NCI-H526 treated with DMSO at 0.1 percent for 48 hours (cell line): ENCODE data around the gene MAX.
"Not testable (repeated sequence)": the region's sequence is repeated elsewhere in the genome, so short reads cannot be mapped to it uniquely, and the experiment has no call there.

Experiments used
- DNase-seq: peaks from one replicate; lab custom pipeline; 2025; lab: John Stamatoyannopoulos, UW

Gene MAX

DNA sequence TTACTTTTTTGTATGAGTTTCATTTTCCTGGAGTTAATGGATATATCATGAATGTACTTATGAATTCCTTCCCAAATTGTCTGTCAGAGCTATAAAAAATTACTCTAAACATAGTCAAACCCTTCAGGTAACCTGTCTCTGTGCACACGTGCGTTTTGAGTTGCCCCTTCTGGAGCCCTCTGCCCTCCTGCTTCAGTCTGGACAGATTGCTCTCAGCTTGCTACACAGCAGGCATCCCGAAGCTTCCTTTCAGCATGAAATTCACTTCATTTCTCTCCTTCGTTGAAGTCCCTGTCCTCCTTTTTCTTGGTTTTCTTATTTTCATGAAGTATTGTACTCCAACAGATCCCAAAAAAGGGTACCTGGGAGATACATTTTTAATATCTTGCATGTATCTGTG is 68.3 kb downstream of the MAX start:
- no peak for DNase-seq

DNA sequence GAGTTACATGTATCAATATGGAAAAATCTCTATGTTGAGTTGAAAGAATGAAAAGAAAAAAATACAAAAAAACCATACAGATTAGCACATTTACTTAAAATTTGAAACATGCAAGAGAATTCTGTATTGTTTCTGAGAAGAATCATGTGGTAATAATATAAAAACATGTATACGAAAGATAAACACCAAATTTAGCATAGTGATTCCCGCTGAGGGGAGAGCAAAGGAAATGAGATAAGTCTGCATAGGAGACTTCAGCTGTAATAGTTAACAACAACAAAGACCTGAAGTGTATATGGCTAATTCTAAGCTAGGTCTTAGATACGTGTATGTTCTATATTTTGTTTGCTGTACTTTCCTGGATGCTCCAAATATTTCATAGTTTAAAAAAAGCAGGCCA is 69.1 kb downstream of the MAX start:
- DNase-seq = no peak

DNA sequence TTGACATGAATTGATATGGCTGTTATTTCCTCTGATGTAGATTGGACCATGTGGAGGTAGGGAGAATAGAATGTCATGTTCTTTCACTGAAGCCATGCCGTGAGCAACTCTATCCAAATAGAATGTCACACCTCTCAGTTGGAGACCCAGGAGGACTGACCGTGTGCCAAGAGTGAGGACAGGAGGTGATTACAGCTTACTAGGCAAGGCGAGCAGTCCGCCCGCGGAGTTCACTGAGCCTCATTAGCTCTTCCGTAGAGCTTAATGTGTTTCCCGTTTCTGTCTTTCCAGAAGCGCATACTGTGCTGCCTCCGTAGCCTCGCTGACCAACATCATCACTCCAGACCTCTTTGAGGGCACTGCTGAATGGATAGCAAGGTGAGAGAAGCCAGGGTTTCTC is 70.0 kb downstream of the MAX start:
- no peak for DNase-seq

DNA sequence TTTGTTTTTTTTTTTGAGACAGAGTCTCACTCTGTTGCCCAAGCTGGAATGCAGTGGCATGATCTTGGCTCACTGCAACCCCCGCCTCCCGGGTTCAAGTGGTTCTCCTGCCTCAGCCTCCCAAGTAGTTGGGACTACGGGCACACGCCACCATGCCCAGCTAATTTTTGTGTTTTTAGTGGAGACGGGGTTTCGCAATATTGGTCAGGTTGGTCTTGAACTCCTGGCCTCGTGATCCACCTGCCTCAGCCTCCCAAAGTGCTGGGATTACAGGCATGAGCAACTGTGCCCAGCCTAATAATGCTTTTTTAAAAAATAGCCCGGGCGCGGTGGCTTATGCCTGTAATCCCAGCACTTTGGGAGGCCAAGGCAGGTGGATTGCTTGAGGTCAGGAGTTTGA is 71.0 kb downstream of the MAX start:
- DNase-seq = not testable (repeated sequence)

DNA sequence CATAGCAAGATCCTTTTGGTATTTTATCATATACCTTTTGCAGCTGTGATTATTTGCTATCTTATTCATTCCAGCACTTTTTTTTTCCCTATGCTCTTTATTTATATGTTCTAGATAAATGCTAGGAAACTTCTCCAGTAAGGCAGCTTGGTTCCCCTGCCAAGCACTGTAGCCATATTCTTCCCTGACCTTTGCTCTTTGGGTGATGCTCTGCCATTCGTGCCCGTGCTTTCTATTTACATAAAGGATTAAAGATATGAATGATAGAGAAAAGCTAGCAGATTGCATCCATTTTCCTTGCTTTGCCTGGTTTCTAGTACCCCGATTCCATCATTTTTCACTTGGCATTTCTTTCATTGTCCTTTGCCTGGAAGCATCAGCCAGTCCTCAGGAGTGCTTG is 73.4 kb downstream of the MAX start:
- no peak for DNase-seq

DNA sequence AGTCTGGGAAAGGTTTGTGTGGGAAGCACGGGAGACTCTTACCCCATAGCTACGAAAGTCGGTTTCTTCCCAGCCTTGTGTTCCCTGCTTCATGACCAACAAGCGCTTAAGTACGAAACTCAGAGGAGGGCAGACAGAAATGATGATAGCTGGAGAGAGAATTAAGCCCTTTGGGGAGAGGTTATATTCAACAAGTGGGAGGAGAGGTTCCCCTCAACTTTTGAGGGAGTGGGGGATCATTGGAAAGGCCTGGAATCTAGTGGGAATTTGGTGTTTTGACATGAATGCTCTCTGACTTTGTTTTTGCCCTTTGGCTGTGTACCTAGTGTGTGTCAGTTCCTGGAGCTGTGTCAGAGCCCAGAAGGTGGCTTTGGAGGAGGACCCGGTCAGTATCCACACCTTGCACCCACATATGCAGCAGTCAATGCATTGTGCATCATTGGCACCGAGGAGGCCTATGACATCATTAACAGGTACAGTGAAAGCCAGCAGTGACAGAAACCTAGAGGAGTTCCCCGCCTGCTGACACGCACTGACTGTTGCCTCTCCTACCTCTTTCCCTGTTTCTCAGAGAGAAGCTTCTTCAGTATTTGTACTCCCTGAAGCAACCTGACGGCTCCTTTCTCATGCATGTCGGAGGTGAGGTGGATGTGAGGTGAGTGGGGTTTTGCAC is 75.1 kb downstream of the MAX start:
- no peak for DNase-seq

DNA sequence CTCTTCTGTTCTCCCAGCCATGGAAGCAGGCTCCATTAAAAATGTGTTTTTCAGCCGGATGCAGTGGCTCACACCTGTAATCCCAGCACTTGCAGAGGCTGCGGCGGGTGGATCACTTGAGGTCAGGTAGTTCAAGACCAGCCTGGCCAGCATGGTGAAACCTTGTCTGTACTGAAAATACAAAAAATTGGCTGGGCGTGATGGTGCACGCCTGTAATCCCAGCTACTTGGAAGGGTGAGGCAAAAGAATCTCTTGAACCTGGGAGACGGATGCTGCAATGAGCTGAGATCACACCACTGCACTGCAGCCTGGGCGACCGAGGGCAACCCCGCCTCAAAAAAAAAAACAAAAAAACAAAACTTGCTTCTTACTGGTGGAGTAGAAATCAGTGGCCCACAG is 75.8 kb downstream of the MAX start:
- no peak for DNase-seq

DNA sequence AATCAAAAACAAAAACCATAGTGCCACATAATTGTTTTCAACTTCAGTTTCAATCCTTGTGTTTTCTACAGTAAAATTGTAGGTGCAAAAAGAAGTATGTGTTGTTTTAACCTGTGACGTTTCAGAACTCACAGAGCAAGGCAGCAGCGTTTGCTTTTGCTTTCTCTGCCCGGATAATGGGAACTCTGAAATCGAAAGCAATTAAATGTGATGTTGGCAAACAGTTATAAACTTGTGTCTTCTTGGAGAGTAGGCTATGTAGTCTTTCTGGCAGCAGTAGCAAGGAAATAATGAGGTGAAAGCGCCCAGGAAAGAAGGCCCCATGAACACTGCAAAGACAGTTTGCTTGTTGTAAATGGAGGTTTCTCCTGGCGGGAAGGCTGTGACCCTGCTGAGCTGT is 76.5 kb downstream of the MAX start:
- no peak for DNase-seq
